GM19025 (cell line): ENCODE results near the gene RFTN1.

Experiments
- ATAC-seq: cut with Tn5 transposase; IDR thresholded peaks from one replicate; pipeline ENCODE4 v1.9.1; 2021; ENCODE audit warnings: mild to moderate bottlenecking, low read depth, moderate library complexity; ENCODE audit not compliant: unreplicated experiment

The RFTN1 gene

GRCh38 chr3:16290827-16291196, 222.7 kb downstream of the RFTN1 start:
- ATAC-seq, result no peak

- peak; percentile 37 for ATAC-seq
Measured at GRCh38 chr3:16290007-16290826, 223.3 kb downstream of the RFTN1 start.

GRCh38 chr3:16289144-16289889, 224.2 kb downstream of the RFTN1 start:
- no peak for ATAC-seq

- no peak for ATAC-seq
Measured at GRCh38 chr3:16288664-16289063, 224.8 kb downstream of the RFTN1 start.

- ATAC-seq, result no peak
Measured at GRCh38 chr3:16286751-16287543, 226.6 kb downstream of the RFTN1 start.

- peak; percentile 47 for ATAC-seq
Measured at GRCh38 chr3:16286161-16286560, 227.3 kb downstream of the RFTN1 start.

- no peak for ATAC-seq
Measured at GRCh38 chr3:16284633-16285032, 228.9 kb downstream of the RFTN1 start.

GRCh38 chr3:16280671-16281070, 232.8 kb downstream of the RFTN1 start:
- no peak for ATAC-seq

GRCh38 chr3:16279010-16279801, 234.3 kb downstream of the RFTN1 start:
- no peak for ATAC-seq

GRCh38 chr3:16277471-16277870, 236.0 kb downstream of the RFTN1 start:
- ATAC-seq, result no peak

GRCh38 chr3:16273867-16274266, 239.6 kb downstream of the RFTN1 start:
- ATAC-seq, result no peak

GRCh38 chr3:16272588-16272987, 240.9 kb downstream of the RFTN1 start:
- no peak for ATAC-seq

- ATAC-seq, result no peak
Measured at GRCh38 chr3:16270855-16271254, 242.6 kb downstream of the RFTN1 start.

- ATAC-seq, result no peak
Measured at GRCh38 chr3:16266714-16267113, 246.8 kb downstream of the RFTN1 start.
